HG03575 (cell line): ENCODE measurements around the gene USP32.
"Not testable (repeated sequence)": the region's sequence is repeated elsewhere in the genome, so short reads cannot be mapped to it uniquely, and the experiment has no call there.

Experiments used
- ATAC-seq: cut with Tn5 transposase; IDR thresholded peaks from one replicate; pipeline ENCODE4 v1.9.1; 2021; ENCODE audit not compliant: unreplicated experiment, insufficient number of reproducible peaks, low FRiP score; ENCODE audit errors: extremely low read depth

USP32 gene

GRCh38 chr17:60318326-60318725 is 73.6 kb downstream of the USP32 start:
- ATAC-seq = no peak

- ATAC-seq = no peak
Observed at GRCh38 chr17:60315650-60316049, 76.3 kb downstream of the USP32 start.

GRCh38 chr17:60314900-60315299 is 77.0 kb downstream of the USP32 start:
- not testable (repeated sequence) for ATAC-seq

GRCh38 chr17:60314423-60314822 is 77.5 kb downstream of the USP32 start:
- no peak for ATAC-seq

GRCh38 chr17:60311936-60312335 is 80.0 kb downstream of the USP32 start:
- no peak for ATAC-seq

GRCh38 chr17:60311186-60311585 is 80.7 kb downstream of the USP32 start:
- no peak for ATAC-seq

- peak; percentile 44 for ATAC-seq
Observed at GRCh38 chr17:60305141-60305540, 86.8 kb downstream of the USP32 start.

GRCh38 chr17:60304502-60304901 is 87.4 kb downstream of the USP32 start:
- no peak for ATAC-seq

- ATAC-seq = no peak
Observed at GRCh38 chr17:60303406-60304099, 88.4 kb downstream of the USP32 start.

- no peak for ATAC-seq
Observed at GRCh38 chr17:60301649-60302048, 90.3 kb downstream of the USP32 start.

- ATAC-seq = no peak
Observed at GRCh38 chr17:60300949-60301348, 91.0 kb downstream of the USP32 start.

- ATAC-seq = no peak
Observed at GRCh38 chr17:60300011-60300410, 91.9 kb downstream of the USP32 start.

- ATAC-seq = no peak
Observed at GRCh38 chr17:60297760-60298401, 94.1 kb downstream of the USP32 start.

GRCh38 chr17:60296177-60296576 is 95.8 kb downstream of the USP32 start:
- no peak for ATAC-seq

- ATAC-seq = no peak
Observed at GRCh38 chr17:60293580-60294335, 98.2 kb downstream of the USP32 start.

- no peak for ATAC-seq
Observed at GRCh38 chr17:60292697-60293096, 99.2 kb downstream of the USP32 start.

- ATAC-seq = no peak
Observed at GRCh38 chr17:60284709-60285108, 107.2 kb downstream of the USP32 start.

- ATAC-seq = no peak
Observed at GRCh38 chr17:60283816-60284215, 108.1 kb downstream of the USP32 start.

GRCh38 chr17:60280673-60281072 is 111.3 kb downstream of the USP32 start:
- ATAC-seq = no peak

GRCh38 chr17:60278237-60278636 is 113.7 kb downstream of the USP32 start:
- ATAC-seq = no peak
